GM12878 (cell line): ENCODE measurements around the gene ARX. TPM values are rescaled to one million over a fixed set of nuclear protein-coding genes. Genes with fewer than 3 reads are reported as not detected.

ENCODE experiments used
- ATAC-seq: fragments of 200-7000 bp; cut with Tn5 transposase; 3 replicates; pipeline ENCODE4 v1.9.1; 2020; ENCODE audit warnings: mild to moderate bottlenecking, moderate library complexity
- BruUV-seq: library from RNA; stranded (reverse); fragments of 400-500 nt; replicated peaks from 2 replicates; lab custom pipeline; 2021; lab: Mats Ljungman, UMichigan
- CTCF ChIA-PET: fragments of 300-600 bp; sonication (Branson Sonifier 250); formaldehyde crosslinking; extraction: SDS; loops from one replicate; lab custom pipeline; 2021; ENCODE audit warnings: inconsistent platforms; lab: Yijun Ruan, JAX
- POLR2A ChIA-PET: fragments of 350-600 bp; formaldehyde crosslinking; extraction: SDS; loops from one replicate; lab custom pipeline; 2021; ENCODE audit warnings: inconsistent platforms; lab: Charles Lee
- RAD21 ChIA-PET: fragments of 300-600 bp; sonication (Branson Sonifier 250); formaldehyde crosslinking; loops from one replicate; lab custom pipeline; 2023; ENCODE audit warnings: antibody characterized with exemption; ENCODE audit not compliant: unreplicated experiment; lab: Charles Lee
- SMC1A ChIA-PET: fragments of 300-600 bp; sonication (Branson Sonifier 250); formaldehyde crosslinking; loops from one replicate; lab custom pipeline; 2023; ENCODE audit not compliant: unreplicated experiment, uncharacterized antibody; lab: Charles Lee
- DNase-seq: peaks from one replicate; pipeline ENCODE4 v3.0.0-alpha.2; 2011; ENCODE audit warnings: low read depth, low spot score
- FAIRE-seq: peaks from 3 replicates; lab custom pipeline; 2011; peaks lifted over from hg19 to GRCh38; lab: Jason Lieb, UNC
- H2AFZ ChIP-seq: 2 replicates; pipeline ENCODE4 v1.6.0; 2011; ENCODE audit warnings: low read depth, low read length, control low read depth; ENCODE audit not compliant: control insufficient read depth
- H3K27ac ChIP-seq: 2 replicates; pipeline ENCODE4 v1.5.1; 2011; ENCODE audit warnings: control low read depth; ENCODE audit not compliant: control insufficient read depth, insufficient read depth
- H3K27me3 ChIP-seq, 2 experiments: replicated peaks in 1 of 2; 2 replicates each; pipeline versions ENCODE4 v1.6.0 to v1.6.1; 2011; ENCODE audit warnings: low read length in 1 of 2; ENCODE audit not compliant: control insufficient read depth in 2 of 2, insufficient read depth in 2 of 2
- H3K36me3 ChIP-seq, 2 experiments: 2 replicates each; pipeline ENCODE4 v1.5.1; 2011; ENCODE audit warnings: low read length in 1 of 2; ENCODE audit not compliant: control insufficient read depth in 2 of 2, insufficient read depth in 2 of 2
- H3K4me1 ChIP-seq: 2 replicates; pipeline ENCODE4 v1.6.1; 2011; ENCODE audit warnings: mild to moderate bottlenecking, low read length, moderate library complexity, mixed read lengths; ENCODE audit not compliant: control insufficient read depth, insufficient read depth
- H3K4me2 ChIP-seq: 2 replicates; pipeline ENCODE4 v1.6.0; 2011; ENCODE audit warnings: control low read depth; ENCODE audit not compliant: control insufficient read depth, insufficient read depth
- H3K4me3 ChIP-seq: fragments of 200-600 bp; sonication (generic); 2 replicates; pipeline ENCODE4 v1.5.1; 2016
- H3K79me2 ChIP-seq: 2 replicates; pipeline ENCODE4 v1.6.0; 2011; ENCODE audit warnings: low read length; ENCODE audit not compliant: control insufficient read depth, insufficient read depth
- H3K9ac ChIP-seq: 2 replicates; pipeline ENCODE4 v1.8.0; 2011; ENCODE audit warnings: low read length, control low read depth, mixed read lengths; ENCODE audit not compliant: control insufficient read depth, insufficient read depth
- H3K9me3 ChIP-seq: replicated peaks from 3 replicates; pipeline ENCODE4 v1.5.1; 2011; ENCODE audit warnings: mild to moderate bottlenecking, low read length; ENCODE audit not compliant: control insufficient read depth, insufficient read depth
- H4K20me1 ChIP-seq: 2 replicates; pipeline ENCODE4 v1.6.0; 2011; ENCODE audit not compliant: control insufficient read depth, insufficient read depth
- IKZF2 ChIP-seq, 2 experiments: fragments of 450-650 bp; IDR thresholded peaks; 2 replicates each; pipeline ENCODE4 v1.6.1; 2017; ENCODE audit warnings: mild to moderate bottlenecking in 2 of 2, moderate library complexity in 2 of 2
- MYC ChIP-seq: IDR thresholded peaks from 2 replicates; pipeline ENCODE4 v1.6.1; 2011; ENCODE audit warnings: mild to moderate bottlenecking, low read length, moderate library complexity, inconsistent platforms; ENCODE audit not compliant: insufficient read depth, insufficient replicate concordance, insufficient read length, severe bottlenecking
- PML ChIP-seq: IDR thresholded peaks from 2 replicates; pipeline ENCODE4 v1.6.1; 2012; ENCODE audit warnings: low read length, inconsistent platforms
- ZBTB40 ChIP-seq: fragments of 450-650 bp; IDR thresholded peaks from 2 replicates; pipeline ENCODE4 v1.6.1; 2016; ENCODE audit warnings: mild to moderate bottlenecking, moderate library complexity, borderline replicate concordance
- WGBS: methylation state at CpG from one replicate; pipeline ENCODE4 v1.1.6; 2016; ENCODE audit warnings: low lambda C conversion rate; ENCODE audit not compliant: insufficient replicate concordance, insufficient coverage; ENCODE audit errors: missing lambda C conversion rate; 5-methylcytosine and 5-hydroxymethylcytosine counted together
- in situ Hi-C: fragments of 300-500 bp; cut with MboI; formaldehyde crosslinking; loops from 9 replicates; pipeline ENCODE4 v1.14.3; 2018; ENCODE audit warnings: mixed read lengths
- intact Hi-C: fragments of 100-400 bp; cut with micrococcal nuclease; formaldehyde crosslinking; loops from one replicate; pipeline ENCODE4 v1.14.2; 2022; ENCODE audit not compliant: unreplicated experiment
- polyA plus RNA-seq, 11 experiments: library from polyadenylated mRNA; depleted of rRNA in 4 of 11; unstranded in 6 of 11; stranded (reverse) in 5 of 11; fragments of >200 nt; fragmentation: Nextera tagmentation in 4 of 11; fragmentation: Illumina TruSeq in 1 of 11; extraction: Ambion mirVana in 4 of 11; extraction: Trizol in 1 of 11; gene quantifications; 1 replicate in 1 of 11; 2 replicates in 10 of 11; pipeline versions ENCODE4 v1.2.1 to v1.2.3, GENCODE V29; 2011 to 2016; ENCODE audit warnings: inconsistent platforms in 2 of 11, missing spikeins in 2 of 11, low read depth in 1 of 11
- total RNA-seq, 4 experiments: library from RNA; depleted of rRNA in 3 of 4; stranded (reverse); fragments of >200 nt in 3 of 4; fragmentation: Illumina TruSeq in 1 of 4; extraction: Trizol in 1 of 4; gene quantifications; 2 replicates each; pipeline versions ENCODE4 v1.2.1 to v1.2.3, GENCODE V29; 2013 to 2021

ARX gene
- total and polyA plus RNA-seq, 10 of the 15 experiments (the other 5 are each of a cell fraction or from before 2014, with no cell fraction given) = 0.03 TPM; not detected in 9

DNA sequence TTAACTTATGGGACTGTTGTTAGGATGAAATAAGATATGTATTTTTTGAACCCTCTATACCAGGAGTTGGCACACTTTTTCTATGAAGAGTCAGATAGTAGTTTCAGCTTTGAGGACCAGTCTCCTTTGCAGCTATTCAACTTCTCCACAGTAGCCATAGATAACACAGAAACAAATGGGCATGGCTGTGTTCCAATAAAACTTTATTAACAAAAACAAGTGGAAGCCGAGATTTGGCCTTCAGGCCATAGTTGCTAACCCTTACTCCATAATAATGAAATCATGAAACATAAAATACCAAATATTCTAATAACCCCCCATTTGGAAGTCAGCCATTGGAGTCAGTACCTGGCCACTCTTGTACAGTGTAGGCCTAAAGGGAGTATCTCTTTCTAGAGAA is 30.6 kb downstream of the ARX start:
- CTCF ChIA-PET = interaction anchor here (1.7 kb wide), 1 partner anchor 146 kb away, joined by 4 read pairs; no protein-coding TSS in a partner anchor

More for the DNA sequence above, 30.6 kb downstream of the ARX start:
- H3K9me3 ChIP-seq = no peaks in the 10 kb centered on the region
- ChIA-PET POLR2A (no interaction called here), RAD21 (no interaction called here), SMC1A (interaction anchor here (1.0 kb wide), 1 partner anchor 9 kb away, joined by 3 read pairs; no protein-coding TSS in a partner anchor)
- H3K4me1 ChIP-seq = no peaks in the 10 kb centered on the region
- ATAC-seq = no peak
- WGBS = 36% methylated on average over 1 of the region's 1 CpG
- no peak overlapping the region for H2AFZ ChIP-seq
- intact Hi-C loops (no loop called here), in situ Hi-C loops (no loop called here)
- DNase-seq = no peak
- no TSS peak for BruUV-seq
- no peak overlapping the region for H3K4me2 ChIP-seq
- FAIRE-seq = no peak
- TF ChIP-seq IKZF2 (IDR thresholded peaks at IDR 0.05) = no peak
- TF ChIP-seq ZBTB40 = peak; percentile 47; the same call in 1 of the 2 replicates
- TF ChIP-seq PML = no peak
- no peak for TF ChIP-seq MYC
- no peak overlapping the region for H3K27ac ChIP-seq
- H3K79me2 ChIP-seq = no peaks in the 10 kb centered on the region
- H3K27me3 ChIP-seq = no peaks in the 10 kb centered on the region
- no peak overlapping the region for H3K9ac ChIP-seq
- no peaks in the 10 kb centered on the region for H3K36me3 ChIP-seq
- H4K20me1 ChIP-seq = no peaks in the 10 kb centered on the region
- H3K4me3 ChIP-seq = no peak overlapping the region
